Measurements from ENCODE around the gene SYNE1. TPM values are rescaled to one million over a fixed set of nuclear protein-coding genes. Genes with fewer than 3 reads are reported as not detected.
A peak's percentile ranks its signal among the peaks of the same experiment; 100 is the strongest.
"Not testable (repeated sequence)": the region's sequence is repeated elsewhere in the genome, so short reads cannot be mapped to it uniquely, and the experiment has no call there.

The SYNE1 gene
- total RNA-seq, 1 donor from 2014 or later: 12.7 TPM

DNA sequence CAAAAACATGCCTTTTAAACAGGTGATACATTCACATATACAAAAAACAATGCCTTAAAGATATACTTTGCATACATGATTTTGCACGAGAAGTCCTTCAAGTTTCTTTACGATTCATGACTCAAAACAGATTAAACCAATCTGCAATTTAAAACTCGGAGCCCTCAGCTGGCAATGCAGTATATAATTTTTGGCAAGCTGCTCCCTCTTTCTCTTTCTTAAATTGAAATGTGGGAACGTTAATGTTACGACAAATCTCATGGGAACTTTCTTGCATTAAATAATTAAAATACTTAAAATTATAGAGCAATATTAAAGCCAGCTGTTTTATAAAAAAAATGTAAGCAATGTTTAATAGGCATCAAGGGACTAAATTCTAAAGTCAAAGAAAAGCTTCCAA, 495.1 kb downstream of the SYNE1 start:
- DNase-seq (ENCODE audit: low spot score): no peak
- Mint-ChIP-seq H3K9me3 (ENCODE audit: unreplicated experiment) (no peaks in the 10 kb centered on the region), H3K27me3 (ENCODE audit: unreplicated experiment) (no peaks in the 10 kb centered on the region), H3K4me1 (ENCODE audit: unreplicated experiment) (peaks cover 5% of the 10 kb centered on the region), H3K4me3 (ENCODE audit: unreplicated experiment) (no peak overlapping the region), H3K27ac (ENCODE audit: unreplicated experiment) (no peak overlapping the region), H3K36me3 (ENCODE audit: low read depth, unreplicated experiment) (no peaks in the 10 kb centered on the region)
- TF ChIP-seq, protein P1, sequence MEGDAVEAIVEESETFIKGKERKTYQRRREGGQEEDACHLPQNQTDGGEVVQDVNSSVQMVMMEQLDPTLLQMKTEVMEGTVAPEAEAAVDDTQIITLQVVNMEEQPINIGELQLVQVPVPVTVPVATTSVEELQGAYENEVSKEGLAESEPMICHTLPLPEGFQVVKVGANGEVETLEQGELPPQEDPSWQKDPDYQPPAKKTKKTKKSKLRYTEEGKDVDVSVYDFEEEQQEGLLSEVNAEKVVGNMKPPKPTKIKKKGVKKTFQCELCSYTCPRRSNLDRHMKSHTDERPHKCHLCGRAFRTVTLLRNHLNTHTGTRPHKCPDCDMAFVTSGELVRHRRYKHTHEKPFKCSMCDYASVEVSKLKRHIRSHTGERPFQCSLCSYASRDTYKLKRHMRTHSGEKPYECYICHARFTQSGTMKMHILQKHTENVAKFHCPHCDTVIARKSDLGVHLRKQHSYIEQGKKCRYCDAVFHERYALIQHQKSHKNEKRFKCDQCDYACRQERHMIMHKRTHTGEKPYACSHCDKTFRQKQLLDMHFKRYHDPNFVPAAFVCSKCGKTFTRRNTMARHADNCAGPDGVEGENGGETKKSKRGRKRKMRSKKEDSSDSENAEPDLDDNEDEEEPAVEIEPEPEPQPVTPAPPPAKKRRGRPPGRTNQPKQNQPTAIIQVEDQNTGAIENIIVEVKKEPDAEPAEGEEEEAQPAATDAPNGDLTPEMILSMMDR (IDR thresholded peaks at IDR 0.05; ENCODE audit: unreplicated experiment): no peak

DNA sequence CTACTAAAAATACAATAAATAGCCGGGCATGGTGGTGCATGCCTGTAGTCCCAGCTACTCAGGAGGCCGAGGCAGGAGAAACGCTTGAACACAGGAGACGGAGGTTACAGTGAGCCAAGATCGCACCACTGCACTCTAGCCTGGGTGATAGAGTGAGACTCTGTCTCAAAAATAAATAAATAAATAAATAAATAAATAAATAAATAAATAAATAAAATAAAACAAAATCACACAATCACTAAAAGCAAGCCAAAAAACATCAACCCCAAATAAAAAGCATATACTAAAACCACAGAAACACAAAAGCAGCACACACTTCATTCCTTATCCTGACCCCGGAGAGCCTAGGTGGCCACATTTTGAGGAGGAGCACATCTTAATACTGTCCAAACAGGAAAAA, 498.8 kb downstream of the SYNE1 start:
- H3K4me1 Mint-ChIP-seq (ENCODE audit: unreplicated experiment); H3K27me3 Mint-ChIP-seq (ENCODE audit: unreplicated experiment): not testable (repeated sequence)

DNA sequence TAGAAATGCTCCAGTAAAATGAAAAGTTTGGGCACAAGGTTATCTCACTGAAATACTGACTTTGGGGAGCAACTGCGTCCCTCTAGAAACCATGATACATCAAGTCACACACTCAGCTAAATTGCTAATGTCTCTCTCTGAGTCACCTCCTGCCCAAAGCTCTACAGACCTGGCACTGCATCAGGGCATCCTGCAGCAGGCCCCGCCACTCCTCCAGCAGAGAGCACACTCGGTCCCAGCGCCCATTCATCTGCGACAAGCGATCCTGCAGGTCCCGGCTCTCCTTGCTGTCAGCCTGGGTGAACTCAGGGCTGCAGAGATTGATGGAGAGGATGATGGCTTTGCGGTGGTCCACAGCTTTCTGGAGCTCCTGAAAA, 500.7 kb downstream of the SYNE1 start:
- Mint-ChIP-seq H3K27ac (ENCODE audit: unreplicated experiment) (no peak overlapping the region), H3K4me1 (ENCODE audit: unreplicated experiment) (peaks cover 5% of the 10 kb centered on the region), H3K27me3 (ENCODE audit: unreplicated experiment) (no peaks in the 10 kb centered on the region), H3K36me3 (ENCODE audit: low read depth, unreplicated experiment) (no peaks in the 10 kb centered on the region), H3K9me3 (ENCODE audit: unreplicated experiment) (no peaks in the 10 kb centered on the region), H3K4me3 (ENCODE audit: unreplicated experiment) (no peak overlapping the region)
- TF ChIP-seq, protein P1 (IDR thresholded peaks at IDR 0.05; ENCODE audit: unreplicated experiment): no peak
- DNase-seq (ENCODE audit: low spot score): no peak

More for the DNA sequence above, 498.8 kb downstream of the SYNE1 start:
- not testable (repeated sequence) for H3K36me3 Mint-ChIP-seq (ENCODE audit: low read depth, unreplicated experiment); H3K4me3 Mint-ChIP-seq (ENCODE audit: unreplicated experiment); H3K9me3 Mint-ChIP-seq (ENCODE audit: unreplicated experiment); DNase-seq (ENCODE audit: low spot score)
- H3K27ac Mint-ChIP-seq (ENCODE audit: unreplicated experiment): peak overlapping the region; percentile 57

DNA sequence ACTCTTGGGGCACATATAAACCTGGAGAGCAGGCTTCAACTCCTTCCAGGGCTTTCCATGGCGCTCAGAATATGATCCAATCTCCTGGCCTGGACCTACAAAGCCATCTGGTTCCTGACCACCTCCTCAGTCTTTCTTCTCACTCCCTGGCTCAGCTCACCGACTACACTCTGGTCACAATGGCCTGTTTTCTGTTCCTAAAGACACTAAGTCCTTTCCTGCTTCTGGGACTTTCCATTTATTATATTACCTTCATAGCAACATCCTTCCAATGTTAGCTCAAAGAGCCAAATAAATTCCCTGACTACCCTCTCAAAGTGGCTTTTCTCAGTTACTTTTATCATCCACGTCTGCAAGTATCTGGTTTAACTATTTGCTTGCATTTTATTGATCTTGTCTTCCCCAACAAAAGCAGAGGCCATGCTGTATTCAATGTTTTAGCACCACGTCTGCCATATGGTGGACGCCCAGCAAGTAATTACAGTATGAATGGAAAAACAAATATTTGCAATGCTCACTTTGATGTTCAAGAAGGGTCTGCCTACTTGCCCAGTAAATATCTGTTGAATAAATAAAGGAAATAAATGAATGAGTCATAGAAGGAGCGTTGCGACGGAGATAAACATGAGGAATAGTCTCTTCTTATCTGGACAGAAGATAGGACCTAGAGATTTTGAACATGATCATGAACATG, 501.3 kb downstream of the SYNE1 start:
- DNase-seq (ENCODE audit: low spot score): no peak
- H3K27ac Mint-ChIP-seq (ENCODE audit: unreplicated experiment): no peak overlapping the region
- no peaks in the 10 kb centered on the region for H3K27me3 Mint-ChIP-seq (ENCODE audit: unreplicated experiment)
- H3K4me1 Mint-ChIP-seq (ENCODE audit: unreplicated experiment): peaks cover under 1% of the 10 kb centered on the region
- TF ChIP-seq, protein P1 (IDR thresholded peaks at IDR 0.05; ENCODE audit: unreplicated experiment): no peak
- no peaks in the 10 kb centered on the region for H3K9me3 Mint-ChIP-seq (ENCODE audit: unreplicated experiment)
- no peaks in the 10 kb centered on the region for H3K36me3 Mint-ChIP-seq (ENCODE audit: low read depth, unreplicated experiment)
- no peak overlapping the region for H3K4me3 Mint-ChIP-seq (ENCODE audit: unreplicated experiment)

DNA sequence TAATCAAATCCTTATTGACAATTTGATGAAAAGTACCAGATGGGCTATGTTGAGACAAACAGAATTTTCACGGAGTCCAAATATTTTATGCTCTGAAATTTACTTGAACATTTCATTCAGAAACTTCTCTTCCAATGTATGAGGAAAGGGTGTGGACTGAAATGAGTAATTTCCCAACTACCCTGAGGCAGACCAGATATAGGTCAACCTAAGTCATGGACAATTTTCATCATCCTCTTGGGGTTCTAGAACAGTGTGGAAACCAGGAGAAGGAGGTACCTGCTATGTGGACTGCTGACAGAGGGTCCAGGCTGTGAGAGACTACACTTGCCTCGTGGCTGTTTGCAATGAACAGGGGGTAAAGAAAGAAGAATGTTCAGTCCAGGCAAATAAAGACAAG, 506.7 kb downstream of the SYNE1 start:
- Mint-ChIP-seq H3K36me3 (ENCODE audit: low read depth, unreplicated experiment) (no peaks in the 10 kb centered on the region), H3K4me1 (ENCODE audit: unreplicated experiment) (peaks cover 15% of the 10 kb centered on the region), H3K9me3 (ENCODE audit: unreplicated experiment) (no peaks in the 10 kb centered on the region), H3K27me3 (ENCODE audit: unreplicated experiment) (no peaks in the 10 kb centered on the region), H3K27ac (ENCODE audit: unreplicated experiment) (no peak overlapping the region), H3K4me3 (ENCODE audit: unreplicated experiment) (no peak overlapping the region)
- TF ChIP-seq, protein P1 (IDR thresholded peaks at IDR 0.05; ENCODE audit: unreplicated experiment): no peak
- DNase-seq (ENCODE audit: low spot score): no peak

Data from endothelial cell (in vitro differentiated cells).